ENCODE results near the gene CFAP54. TPM values are rescaled to one million over a fixed set of nuclear protein-coding genes. Genes with fewer than 3 reads are reported as not detected.

The CFAP54 gene
- total RNA-seq, 1 experiment from 2014 or later = not detected

DNA sequence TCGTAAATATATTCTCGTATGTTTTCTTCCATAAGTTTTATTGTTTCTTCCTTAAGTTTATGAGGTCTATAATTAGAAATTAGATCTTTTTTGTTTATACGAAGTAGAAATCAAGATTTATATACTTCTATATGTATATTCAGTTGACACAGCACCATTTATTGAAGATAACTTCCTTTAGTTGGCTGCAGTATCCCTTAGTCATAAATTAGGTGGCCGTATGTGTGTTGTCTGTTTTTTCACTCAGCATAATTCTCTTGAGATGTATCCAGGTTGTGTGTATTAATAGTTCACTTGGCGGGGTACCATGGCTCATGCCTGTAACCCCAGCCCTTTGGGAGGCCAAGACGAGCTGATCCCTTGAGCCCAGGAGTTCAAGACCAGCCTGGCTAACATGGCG lies 40.5 kb downstream of the CFAP54 start:
- no peak overlapping the region for H3K4me3 ChIP-seq (ENCODE audit: low read length)
- H3K9me3 ChIP-seq (ENCODE audit: low read length) = no peaks in the 10 kb centered on the region
- H3K9ac ChIP-seq (ENCODE audit: low read length) = no peak overlapping the region
- no peaks in the 10 kb centered on the region for H3K9me2 ChIP-seq (replicated peaks; ENCODE audit: insufficient read depth, low read length)
- no peak overlapping the region for H3K4me2 ChIP-seq (ENCODE audit: low read depth, low read length, poor library complexity, severe bottlenecking)
- no peak overlapping the region for H2AFZ ChIP-seq (ENCODE audit: low read length)
- no peaks in the 10 kb centered on the region for H3K36me3 ChIP-seq (ENCODE audit: insufficient read depth, low read length)
- H3K27ac ChIP-seq (ENCODE audit: low read length) = no peak overlapping the region
- H3K4me1 ChIP-seq (ENCODE audit: low read length) = no peaks in the 10 kb centered on the region
- no peaks in the 10 kb centered on the region for H3K79me2 ChIP-seq (ENCODE audit: low read length)
- H4K20me1 ChIP-seq (ENCODE audit: insufficient read depth, low read depth, low read length) = no peaks in the 10 kb centered on the region
- no peaks in the 10 kb centered on the region for H3K27me3 ChIP-seq (ENCODE audit: low read length)
- no peak for DNase-seq

DNA sequence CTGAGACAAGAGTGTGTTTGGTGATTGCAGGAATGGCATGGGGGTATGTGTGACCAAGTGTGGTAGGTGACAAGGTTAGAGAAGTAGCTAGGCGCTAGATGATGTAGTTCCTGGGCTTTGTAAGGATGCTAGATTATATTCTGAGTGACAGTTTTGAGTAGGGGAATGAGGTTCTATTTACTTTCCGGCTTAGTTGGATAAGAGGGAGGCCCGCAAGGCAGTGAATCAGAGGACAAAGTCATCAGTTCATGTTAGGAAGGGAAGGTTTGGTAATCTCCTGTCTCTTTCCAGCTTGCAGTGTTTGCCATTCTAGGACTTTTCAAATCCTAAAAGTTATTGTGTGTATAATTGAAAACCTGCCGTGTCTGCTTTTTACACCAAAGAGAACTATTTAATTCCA lies 45.0 kb downstream of the CFAP54 start:
- H2AFZ ChIP-seq (ENCODE audit: low read length) = no peak overlapping the region
- H3K4me2 ChIP-seq (ENCODE audit: low read depth, low read length, poor library complexity, severe bottlenecking) = no peak overlapping the region
- H3K9ac ChIP-seq (ENCODE audit: low read length) = no peak overlapping the region
- H3K27me3 ChIP-seq (ENCODE audit: low read length) = no peaks in the 10 kb centered on the region
- H3K4me3 ChIP-seq (ENCODE audit: low read length) = no peak overlapping the region
- no peak for DNase-seq
- no peaks in the 10 kb centered on the region for H3K79me2 ChIP-seq (ENCODE audit: low read length)
- no peaks in the 10 kb centered on the region for H3K9me2 ChIP-seq (replicated peaks; ENCODE audit: insufficient read depth, low read length)
- H3K4me1 ChIP-seq (ENCODE audit: low read length) = no peaks in the 10 kb centered on the region
- H3K27ac ChIP-seq (ENCODE audit: low read length) = no peak overlapping the region
- no peaks in the 10 kb centered on the region for H3K36me3 ChIP-seq (ENCODE audit: insufficient read depth, low read length)
- no peaks in the 10 kb centered on the region for H3K9me3 ChIP-seq (ENCODE audit: low read length)
- H4K20me1 ChIP-seq (ENCODE audit: insufficient read depth, low read depth, low read length) = no peaks in the 10 kb centered on the region

DNA sequence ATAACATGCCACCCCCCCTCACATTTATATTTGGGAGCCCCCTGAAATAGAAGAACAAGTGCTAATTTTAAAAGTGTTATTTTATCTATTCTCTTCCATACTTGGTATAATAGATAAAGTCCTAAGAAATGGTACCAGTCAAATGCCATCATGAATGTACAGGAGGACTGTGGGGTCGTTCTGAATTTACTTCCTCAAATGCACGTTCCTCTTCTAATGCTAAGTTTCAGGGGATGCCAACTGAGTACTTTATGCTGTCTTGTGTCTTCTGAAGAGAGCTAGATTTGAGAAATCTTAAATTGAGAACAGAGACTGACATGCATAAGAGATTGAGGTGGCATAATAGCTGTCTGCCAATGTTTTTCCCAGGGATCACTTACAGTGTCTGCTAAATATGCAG lies 59.0 kb downstream of the CFAP54 start:
- Histone ChIP-seq H3K27ac (ENCODE audit: low read length) (no peak overlapping the region), H4K20me1 (ENCODE audit: insufficient read depth, low read depth, low read length) (no peaks in the 10 kb centered on the region)
- no peak for DNase-seq

DNA sequence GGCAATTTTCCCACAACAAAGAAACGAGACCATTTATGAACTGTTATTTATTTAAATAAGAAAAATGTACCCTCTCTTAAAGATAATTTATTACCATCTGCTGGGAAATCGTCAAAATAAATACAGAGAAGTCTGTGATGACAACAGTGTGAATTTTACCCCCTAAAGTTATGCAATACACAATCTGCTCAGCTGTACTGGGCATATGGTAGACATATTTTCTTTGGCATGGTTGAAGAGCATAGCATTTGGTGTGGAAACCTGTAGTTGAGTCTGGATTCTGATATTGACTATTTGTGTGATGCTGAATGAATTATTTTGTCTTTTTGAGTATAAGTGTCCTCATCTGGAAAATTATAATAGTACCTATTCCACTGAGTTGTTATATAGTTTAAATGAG lies 60.0 kb downstream of the CFAP54 start:
- H4K20me1 ChIP-seq (ENCODE audit: insufficient read depth, low read depth, low read length) = no peaks in the 10 kb centered on the region
- no peaks in the 10 kb centered on the region for H3K9me3 ChIP-seq (ENCODE audit: low read length)
- H2AFZ ChIP-seq (ENCODE audit: low read length) = no peak overlapping the region
- H3K4me1 ChIP-seq (ENCODE audit: low read length) = peaks cover 5% of the 10 kb centered on the region
- no peak for DNase-seq
- H3K27me3 ChIP-seq (ENCODE audit: low read length) = no peaks in the 10 kb centered on the region
- H3K9ac ChIP-seq (ENCODE audit: low read length) = no peak overlapping the region
- no peak overlapping the region for H3K4me3 ChIP-seq (ENCODE audit: low read length)
- H3K27ac ChIP-seq (ENCODE audit: low read length) = no peak overlapping the region
- no peaks in the 10 kb centered on the region for H3K79me2 ChIP-seq (ENCODE audit: low read length)
- no peaks in the 10 kb centered on the region for H3K36me3 ChIP-seq (ENCODE audit: insufficient read depth, low read length)
- H3K4me2 ChIP-seq (ENCODE audit: low read depth, low read length, poor library complexity, severe bottlenecking) = no peak overlapping the region
- H3K9me2 ChIP-seq (replicated peaks; ENCODE audit: insufficient read depth, low read length) = no peaks in the 10 kb centered on the region

More for the DNA sequence above, 59.0 kb downstream of the CFAP54 start:
- Histone ChIP-seq H3K4me1 (ENCODE audit: low read length) (peaks cover 5% of the 10 kb centered on the region), H2AFZ (ENCODE audit: low read length) (no peak overlapping the region), H3K27me3 (ENCODE audit: low read length) (no peaks in the 10 kb centered on the region), H3K9me2 (replicated peaks; ENCODE audit: insufficient read depth, low read length) (no peaks in the 10 kb centered on the region), H3K9me3 (ENCODE audit: low read length) (no peaks in the 10 kb centered on the region), H3K4me2 (ENCODE audit: low read depth, low read length, poor library complexity, severe bottlenecking) (no peak overlapping the region), H3K36me3 (ENCODE audit: insufficient read depth, low read length) (no peaks in the 10 kb centered on the region), H3K9ac (ENCODE audit: low read length) (no peak overlapping the region), H3K79me2 (ENCODE audit: low read length) (no peaks in the 10 kb centered on the region), H3K4me3 (ENCODE audit: low read length) (no peak overlapping the region)

DNA sequence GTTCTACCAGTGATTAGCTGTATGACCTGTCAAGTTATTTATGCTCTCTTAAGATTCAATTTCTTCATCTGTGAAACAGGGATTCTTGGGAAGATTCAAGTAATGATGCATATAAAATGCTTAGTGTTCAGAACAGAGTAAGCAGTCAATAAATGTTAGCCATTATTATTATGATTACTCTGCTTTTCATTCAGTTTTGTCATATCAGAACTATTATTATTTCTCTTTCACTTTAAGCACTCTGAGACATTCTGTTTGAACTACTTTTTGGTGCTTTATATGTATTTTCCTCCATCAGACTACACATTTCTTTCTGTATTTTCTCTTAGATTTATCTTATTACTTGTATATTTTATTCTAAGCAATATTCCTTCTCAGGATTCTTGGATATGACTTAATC lies 81.2 kb downstream of the CFAP54 start:
- Histone ChIP-seq H3K27ac (ENCODE audit: low read length) (no peak overlapping the region), H4K20me1 (ENCODE audit: insufficient read depth, low read depth, low read length) (no peaks in the 10 kb centered on the region), H3K9me2 (replicated peaks; ENCODE audit: insufficient read depth, low read length) (no peaks in the 10 kb centered on the region), H3K27me3 (ENCODE audit: low read length) (no peaks in the 10 kb centered on the region), H3K4me3 (ENCODE audit: low read length) (no peak overlapping the region), H3K79me2 (ENCODE audit: low read length) (no peaks in the 10 kb centered on the region), H3K9ac (ENCODE audit: low read length) (no peak overlapping the region), H3K4me2 (ENCODE audit: low read depth, low read length, poor library complexity, severe bottlenecking) (no peak overlapping the region), H3K9me3 (ENCODE audit: low read length) (no peaks in the 10 kb centered on the region), H2AFZ (ENCODE audit: low read length) (no peak overlapping the region), H3K4me1 (ENCODE audit: low read length) (no peaks in the 10 kb centered on the region), H3K36me3 (ENCODE audit: insufficient read depth, low read length) (no peaks in the 10 kb centered on the region)
- no peak for DNase-seq

DNA sequence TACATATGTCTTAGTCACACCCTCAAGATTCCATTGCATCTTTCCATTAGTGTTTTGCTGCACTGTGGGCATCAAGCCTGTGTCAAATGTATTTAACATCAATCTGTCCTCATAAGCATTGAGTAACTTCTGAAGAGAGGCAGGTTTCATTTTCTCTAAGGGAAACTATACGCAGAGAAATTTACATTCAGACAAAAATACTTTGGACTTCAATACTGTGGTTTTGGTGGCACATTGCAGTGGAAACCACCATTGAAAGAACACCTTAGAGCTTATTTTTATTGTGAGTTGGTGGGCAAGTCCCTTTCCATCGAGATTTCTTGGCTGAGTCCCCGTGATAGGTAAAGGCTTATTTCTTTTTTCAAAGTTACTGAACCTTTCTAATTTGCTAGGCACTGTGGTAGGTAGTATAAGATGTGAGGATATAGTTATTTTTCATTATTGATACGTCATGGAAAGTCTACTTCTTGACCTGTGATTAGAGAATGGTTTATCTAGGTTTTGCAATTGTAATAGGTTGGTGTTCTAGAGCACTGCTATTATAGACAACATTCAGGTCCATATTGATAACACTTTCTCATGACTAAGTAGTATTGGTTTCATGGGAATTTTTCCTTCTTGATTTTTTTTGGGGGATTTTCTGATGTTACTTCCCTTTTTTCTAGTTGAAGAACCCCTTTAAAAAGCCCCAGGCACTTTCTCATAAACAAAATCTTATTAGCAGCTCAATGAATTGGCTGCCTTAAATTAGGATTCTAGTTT lies 81.9 kb downstream of the CFAP54 start:
- no peak overlapping the region for H3K4me3 ChIP-seq (ENCODE audit: low read length)
- no peak overlapping the region for H3K27ac ChIP-seq (ENCODE audit: low read length)
- DNase-seq = no peak
- H2AFZ ChIP-seq (ENCODE audit: low read length) = no peak overlapping the region
- H3K9me3 ChIP-seq (ENCODE audit: low read length) = no peaks in the 10 kb centered on the region
- no peaks in the 10 kb centered on the region for H3K79me2 ChIP-seq (ENCODE audit: low read length)
- H3K36me3 ChIP-seq (ENCODE audit: insufficient read depth, low read length) = no peaks in the 10 kb centered on the region
- H3K9ac ChIP-seq (ENCODE audit: low read length) = no peak overlapping the region
- H3K27me3 ChIP-seq (ENCODE audit: low read length) = no peaks in the 10 kb centered on the region
- H3K4me1 ChIP-seq (ENCODE audit: low read length) = no peaks in the 10 kb centered on the region
- H3K9me2 ChIP-seq (replicated peaks; ENCODE audit: insufficient read depth, low read length) = no peaks in the 10 kb centered on the region
- no peaks in the 10 kb centered on the region for H4K20me1 ChIP-seq (ENCODE audit: insufficient read depth, low read depth, low read length)
- no peak overlapping the region for H3K4me2 ChIP-seq (ENCODE audit: low read depth, low read length, poor library complexity, severe bottlenecking)

DNA sequence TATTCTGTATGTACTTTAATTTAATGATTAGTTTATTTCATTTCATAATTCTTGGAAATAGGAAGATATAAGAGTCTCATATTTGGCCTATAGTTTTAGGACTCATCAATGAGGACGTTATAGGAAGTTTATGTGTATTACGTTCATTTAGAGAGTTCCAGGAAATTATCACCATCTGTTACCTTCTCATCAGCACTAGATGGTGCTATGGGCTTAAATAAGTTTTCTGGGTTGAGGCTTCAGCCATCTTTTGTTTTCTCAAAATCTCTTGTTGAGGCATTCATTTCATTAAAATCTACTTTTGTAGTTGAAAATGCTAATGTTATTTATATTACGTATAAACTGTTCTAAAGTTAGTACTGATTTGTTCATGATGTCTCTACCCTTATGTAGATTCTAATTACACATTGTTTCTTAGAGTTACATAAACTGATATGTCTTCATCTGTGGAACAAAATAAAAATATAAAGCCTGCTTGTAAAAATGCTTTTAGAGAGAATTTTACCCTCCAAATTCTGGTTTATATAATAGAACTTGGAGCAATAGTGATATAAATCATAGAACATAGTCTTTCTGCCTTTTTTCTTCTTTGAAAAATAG lies 89.2 kb downstream of the CFAP54 start:
- H3K79me2 ChIP-seq (ENCODE audit: low read length) = no peaks in the 10 kb centered on the region
- peak overlapping the region; percentile 43; the same call in 1 of the 2 replicates for H2AFZ ChIP-seq (ENCODE audit: low read length)
- no peak overlapping the region for H3K4me3 ChIP-seq (ENCODE audit: low read length)
- no peaks in the 10 kb centered on the region for H3K27me3 ChIP-seq (ENCODE audit: low read length)
- no peak overlapping the region for H3K9ac ChIP-seq (ENCODE audit: low read length)
- H3K9me3 ChIP-seq (ENCODE audit: low read length) = no peaks in the 10 kb centered on the region
- no peaks in the 10 kb centered on the region for H3K9me2 ChIP-seq (replicated peaks; ENCODE audit: insufficient read depth, low read length)
- H3K4me2 ChIP-seq (ENCODE audit: low read depth, low read length, poor library complexity, severe bottlenecking) = no peak overlapping the region
- H3K4me1 ChIP-seq (ENCODE audit: low read length) = peaks cover 5% of the 10 kb centered on the region
- H3K27ac ChIP-seq (ENCODE audit: low read length) = no peak overlapping the region
- H4K20me1 ChIP-seq (ENCODE audit: insufficient read depth, low read depth, low read length) = no peaks in the 10 kb centered on the region
- no peaks in the 10 kb centered on the region for H3K36me3 ChIP-seq (ENCODE audit: insufficient read depth, low read length)
- DNase-seq = peak; percentile 84

DNA sequence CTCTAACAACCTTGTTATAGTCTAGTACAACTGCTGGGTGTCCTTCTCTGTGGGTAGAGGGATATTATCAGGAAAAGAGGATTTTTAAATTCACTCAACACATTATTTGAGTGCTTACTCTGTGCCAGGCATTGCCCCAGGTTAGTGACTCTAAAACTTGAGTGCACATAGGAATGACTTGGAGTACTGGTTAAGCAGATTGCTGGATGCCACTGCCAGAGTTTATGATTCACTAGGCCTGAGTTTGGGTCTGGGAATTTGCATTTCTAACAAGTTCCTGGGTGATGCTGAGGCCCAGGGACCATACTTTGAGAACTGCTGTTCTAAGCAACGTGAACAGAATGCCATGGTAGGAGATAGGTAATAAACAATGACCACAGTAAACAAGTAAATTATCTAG lies 96.6 kb downstream of the CFAP54 start:
- Histone ChIP-seq H2AFZ (ENCODE audit: low read length) (no peak overlapping the region), H3K4me2 (ENCODE audit: low read depth, low read length, poor library complexity, severe bottlenecking) (no peak overlapping the region), H3K27me3 (ENCODE audit: low read length) (no peaks in the 10 kb centered on the region), H4K20me1 (ENCODE audit: insufficient read depth, low read depth, low read length) (no peaks in the 10 kb centered on the region), H3K4me1 (ENCODE audit: low read length) (no peaks in the 10 kb centered on the region), H3K9me3 (ENCODE audit: low read length) (no peaks in the 10 kb centered on the region), H3K9ac (ENCODE audit: low read length) (no peak overlapping the region), H3K4me3 (ENCODE audit: low read length) (no peak overlapping the region), H3K27ac (ENCODE audit: low read length) (no peak overlapping the region), H3K79me2 (ENCODE audit: low read length) (no peaks in the 10 kb centered on the region), H3K36me3 (ENCODE audit: insufficient read depth, low read length) (no peaks in the 10 kb centered on the region), H3K9me2 (replicated peaks; ENCODE audit: insufficient read depth, low read length) (no peaks in the 10 kb centered on the region)
- no peak for DNase-seq
